GM12892 (cell line): ENCODE data around the gene DCAF4L1.

ENCODE experiments used
- POLR2A ChIP-seq: IDR thresholded peaks from 2 replicates; pipeline ENCODE4 v1.6.1; 2011; ENCODE audit warnings: low read depth, low read length, control low read depth
- POLR2AphosphoS5 ChIP-seq: IDR thresholded peaks from 2 replicates; pipeline ENCODE4 v1.6.1; 2011; ENCODE audit warnings: low read depth, low read length, control low read depth

DNA sequence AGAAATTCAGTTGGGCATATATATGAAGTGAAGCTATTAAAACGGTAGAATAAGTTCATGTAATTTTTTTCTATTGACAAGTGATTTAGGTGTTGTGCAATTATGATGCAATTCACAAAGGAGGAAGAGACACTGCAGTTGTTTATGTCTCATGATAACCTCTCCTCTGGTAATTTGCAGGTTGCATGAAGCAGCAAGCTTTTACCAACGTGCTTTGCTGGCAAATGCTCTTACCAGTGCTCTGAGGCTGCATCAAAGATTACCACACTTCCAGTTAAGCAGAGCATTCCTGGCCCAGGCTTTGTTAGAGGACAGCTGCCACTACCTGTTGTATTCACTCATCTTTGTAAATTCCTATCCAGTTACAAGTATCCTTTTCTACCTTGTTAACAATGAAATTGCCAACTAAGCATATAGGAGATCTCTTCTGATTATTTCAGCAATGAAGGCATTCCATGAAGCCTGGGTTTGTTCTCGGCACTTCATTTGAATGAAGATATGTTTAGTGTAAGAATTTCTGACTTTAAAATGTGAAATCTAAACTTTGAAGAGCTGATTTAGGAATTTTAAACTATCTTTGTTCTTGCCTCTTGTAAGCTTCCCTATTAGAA is 42.4 kb upstream of the DCAF4L1 start:
- no peak for TF ChIP-seq POLR2A
- no peak for TF ChIP-seq POLR2AphosphoS5
